Activated CD4-positive, alpha-beta T cell treated with anti-CD3 and anti-CD28 coated beads, Interleukin-2, amount 50 U/mL, for 4 hours (primary cell): ENCODE results near the gene ADAM23.

ENCODE experiments used
- DNase-seq, 2 experiments: peaks; one replicate each; pipeline ENCODE4 v3.0.0-alpha.2; 2020

The ADAM23 gene

DNA sequence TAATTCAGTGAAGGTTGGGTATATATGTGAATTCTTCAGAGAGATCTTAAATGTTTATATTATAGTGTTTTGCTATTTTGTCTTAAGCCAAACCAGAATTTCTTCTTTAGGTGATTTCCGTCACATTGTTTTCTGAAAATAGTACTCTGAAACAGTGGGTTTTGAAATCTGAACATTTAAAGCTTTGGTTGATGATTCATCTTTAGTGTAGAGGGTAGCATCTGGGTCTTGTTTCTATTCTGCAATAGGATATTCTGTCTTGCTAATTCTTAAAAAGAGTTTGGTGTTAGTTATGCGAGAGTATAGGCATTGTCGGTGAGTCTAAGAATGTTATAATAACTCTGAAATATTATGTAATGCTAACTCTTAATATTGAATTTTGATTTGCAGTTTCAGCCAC lies 129.4 kb downstream of the ADAM23 start:
- DNase-seq: no peak

- no peak for DNase-seq
These were observed 130.5 kb downstream of the ADAM23 start for GRCh38 chr2:206573793-206574192.

DNA sequence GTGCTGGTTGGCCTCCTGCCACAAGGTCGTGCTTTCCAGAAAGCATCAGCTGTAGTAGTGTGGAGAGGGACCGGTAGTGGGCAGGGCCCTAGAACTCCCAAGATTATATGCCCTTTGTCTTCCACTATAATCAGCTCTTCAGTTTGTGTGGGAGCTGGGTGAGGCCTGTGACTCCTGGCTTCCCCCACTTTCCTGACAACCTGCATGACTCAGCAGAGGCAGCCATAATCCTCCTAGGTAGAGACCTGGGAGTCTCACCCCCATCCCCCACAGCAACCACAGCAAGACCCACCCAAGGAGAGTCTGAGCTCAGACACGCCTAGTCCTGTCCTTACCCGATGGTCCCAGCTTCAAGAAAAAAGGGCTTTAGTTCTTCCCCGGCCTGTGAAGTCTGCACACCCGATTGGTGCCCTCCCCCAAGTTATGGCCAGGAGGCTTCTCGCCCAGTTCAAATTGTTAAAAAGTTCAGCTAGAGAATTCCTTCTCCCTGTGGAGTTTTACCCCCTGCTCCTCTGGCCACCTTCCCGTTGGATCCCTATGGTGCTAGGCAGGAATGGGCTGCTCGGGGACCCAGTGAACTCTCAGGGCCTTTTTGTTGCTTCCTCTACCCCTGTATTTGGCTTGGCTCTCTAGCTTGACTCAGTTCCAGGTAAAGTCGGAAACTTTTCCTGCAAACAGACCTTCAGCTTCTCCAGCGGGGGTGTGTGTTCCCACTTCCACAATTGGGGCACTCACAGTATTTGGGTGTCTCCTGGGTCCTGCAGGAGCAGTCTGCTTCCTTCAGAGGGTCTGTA lies 141.2 kb downstream of the ADAM23 start:
- no peak for DNase-seq

DNA sequence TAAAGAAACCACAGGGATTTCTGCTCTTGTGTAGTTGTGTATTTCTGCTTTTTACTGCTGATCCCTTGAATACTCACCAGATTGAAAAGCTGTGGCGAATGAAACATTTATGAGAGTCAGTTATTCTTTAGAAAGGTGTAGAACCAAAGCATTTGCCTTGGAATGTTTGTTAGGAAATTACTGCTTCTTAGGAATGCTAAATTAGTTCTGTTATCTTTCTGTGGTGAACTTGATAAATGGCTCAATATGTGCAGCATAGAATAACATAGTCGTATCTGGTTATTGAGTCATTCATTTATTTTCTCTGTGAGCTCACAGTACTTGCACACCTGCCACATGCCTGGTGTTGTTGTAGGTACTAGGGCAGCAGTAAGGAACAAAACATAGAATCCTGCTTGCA lies 142.0 kb downstream of the ADAM23 start:
- no peak for DNase-seq

DNA sequence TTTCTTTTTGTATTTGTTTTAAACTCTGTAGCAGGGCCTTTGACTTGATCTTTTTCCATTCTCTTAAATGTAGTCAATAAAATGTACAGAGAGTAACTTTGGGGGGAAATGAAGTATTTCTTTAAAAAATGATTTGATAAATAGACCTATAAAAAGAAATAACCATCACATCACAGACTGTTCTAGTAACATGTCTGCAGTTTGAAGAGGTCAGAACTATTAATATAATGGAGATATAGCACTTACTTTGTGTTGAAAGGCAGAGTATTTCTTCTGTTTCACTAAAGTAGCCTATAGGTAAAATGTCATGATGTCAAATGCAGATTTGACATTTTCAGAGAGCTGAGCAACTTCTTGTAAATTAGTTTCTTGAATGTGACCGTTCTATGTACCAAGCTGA lies 143.3 kb downstream of the ADAM23 start:
- no peak for DNase-seq

GRCh38 chr2:206597717-206598218 lies 154.4 kb downstream of the ADAM23 start:
- DNase-seq: no peak

- no peak for DNase-seq
These were observed 159.9 kb downstream of the ADAM23 start for GRCh38 chr2:206603243-206603642.

GRCh38 chr2:206610451-206610850 lies 167.1 kb downstream of the ADAM23 start:
- no peak for DNase-seq

- no peak for DNase-seq
These were observed 167.9 kb downstream of the ADAM23 start for GRCh38 chr2:206611191-206611590.

DNA sequence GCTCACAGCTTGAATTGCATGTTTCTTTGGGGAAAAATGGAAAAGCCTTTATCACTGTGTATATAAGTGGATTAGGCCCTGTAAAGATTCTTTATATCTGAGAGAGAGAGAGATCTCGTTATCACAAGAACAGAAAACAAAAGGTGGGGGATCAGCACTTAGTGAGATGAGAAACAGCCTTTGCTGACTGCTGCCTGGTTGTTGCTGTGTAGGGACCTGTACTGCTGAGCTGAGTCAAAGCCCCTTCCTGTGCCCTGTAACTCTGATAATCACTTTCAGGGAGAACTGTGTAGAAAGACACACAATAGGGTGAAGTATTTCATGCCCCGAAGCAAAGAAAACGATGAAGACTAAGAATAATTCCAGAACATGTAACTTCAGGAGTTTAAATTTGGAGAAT lies 168.4 kb downstream of the ADAM23 start:
- no peak for DNase-seq

DNA sequence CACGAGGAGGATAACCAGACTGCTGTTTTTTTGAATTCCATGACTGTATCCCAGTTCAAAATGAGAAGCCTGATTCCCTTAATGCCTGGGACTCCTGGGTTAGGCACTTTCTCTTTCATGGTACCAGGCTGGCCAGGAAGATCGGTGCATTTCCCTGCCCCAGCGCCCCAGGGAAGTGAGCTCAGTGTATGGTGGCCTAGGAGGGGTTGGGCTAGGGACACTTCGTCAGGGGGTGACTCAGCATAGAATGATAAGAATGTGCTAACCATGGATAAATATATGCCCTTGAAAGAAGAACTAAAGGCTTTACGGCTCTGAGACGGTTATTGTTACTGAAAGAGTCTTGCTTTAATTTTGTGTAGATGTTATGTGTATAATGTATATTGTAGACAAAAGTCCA lies 171.5 kb downstream of the ADAM23 start:
- no peak for DNase-seq

- DNase-seq: no peak
These were observed 172.2 kb downstream of the ADAM23 start for GRCh38 chr2:206615417-206616089.

- DNase-seq: no peak
These were observed 172.8 kb downstream of the ADAM23 start for GRCh38 chr2:206616151-206616550.

DNA sequence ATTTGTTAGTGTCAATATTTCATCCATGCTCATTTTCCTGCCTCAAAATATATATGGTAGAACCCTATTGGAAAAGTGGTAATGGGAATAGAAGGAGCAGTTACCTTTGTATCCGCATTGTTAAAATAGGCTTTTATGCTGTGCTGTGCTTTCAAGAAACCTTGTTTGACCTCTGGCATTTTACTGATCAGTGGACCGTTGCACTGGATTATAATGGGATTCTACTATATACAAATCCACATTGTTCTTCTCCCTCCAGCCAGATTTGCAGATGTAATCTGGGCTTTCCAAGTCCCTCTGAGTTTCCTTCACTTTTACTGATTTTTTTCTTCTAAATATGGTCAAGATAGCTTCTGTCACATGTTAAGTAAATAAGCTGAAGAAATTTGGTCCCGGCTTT lies 175.7 kb downstream of the ADAM23 start:
- DNase-seq: no peak

DNA sequence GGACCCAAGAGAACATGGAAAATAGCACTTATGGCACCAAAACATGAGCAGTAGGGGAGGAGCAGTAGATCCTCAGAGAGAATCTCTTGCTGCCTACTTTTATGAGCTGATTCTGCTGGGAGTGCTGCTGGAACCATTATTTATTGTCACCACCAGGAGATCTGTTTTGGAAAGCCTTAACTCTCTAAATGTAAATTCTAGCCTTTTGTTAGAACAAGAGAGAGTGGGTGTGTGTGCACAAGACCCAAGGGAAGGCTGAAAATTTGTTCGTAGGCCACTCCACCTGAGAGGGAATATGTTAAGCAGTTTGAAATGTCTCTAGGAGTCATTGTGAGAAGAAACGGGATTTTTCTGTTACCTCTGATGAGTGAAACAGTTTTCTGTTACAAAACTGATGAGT lies 182.8 kb downstream of the ADAM23 start:
- DNase-seq: no peak

DNA sequence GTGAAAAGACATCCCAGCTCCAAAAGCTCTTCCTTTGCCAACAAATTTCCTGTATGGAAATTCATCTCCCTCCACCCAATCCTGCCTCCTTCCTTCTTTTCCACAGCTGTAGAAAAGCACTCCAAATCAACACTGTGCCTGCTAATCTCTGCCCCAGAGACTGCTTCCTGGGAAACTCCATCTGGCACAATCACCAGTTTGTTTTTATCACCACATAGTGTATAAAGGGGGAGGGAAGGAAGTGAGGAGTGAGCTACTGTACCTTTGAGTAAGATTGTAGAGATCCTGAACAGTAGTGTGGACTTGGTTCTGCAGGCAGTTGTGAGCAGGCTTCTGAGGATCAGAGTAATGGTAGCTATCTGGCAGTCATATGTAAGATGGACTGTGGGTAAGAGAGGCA lies 184.3 kb downstream of the ADAM23 start:
- no peak for DNase-seq

GRCh38 chr2:206631340-206631739 lies 188.0 kb downstream of the ADAM23 start:
- DNase-seq: no peak

DNA sequence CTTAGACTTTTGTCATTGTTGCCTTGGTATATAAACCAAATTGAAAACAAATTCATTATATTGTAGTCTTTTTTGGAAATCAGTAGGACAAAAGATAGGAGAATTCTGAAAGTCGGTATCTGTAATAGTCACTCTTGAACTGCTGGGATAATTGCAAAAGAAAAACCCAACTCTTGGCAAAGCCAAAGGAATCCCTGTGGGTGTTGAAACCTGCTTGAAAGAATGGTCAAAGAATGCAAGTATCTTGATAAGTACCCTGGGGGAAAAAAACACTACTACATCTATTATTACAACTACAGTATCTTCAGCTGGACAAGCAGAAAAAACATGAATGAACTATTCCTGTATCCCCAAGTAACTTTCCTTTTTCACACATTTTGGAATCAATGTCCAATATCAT lies 191.7 kb downstream of the ADAM23 start:
- no peak for DNase-seq

GRCh38 chr2:206639636-206640035 lies 196.3 kb downstream of the ADAM23 start:
- no peak for DNase-seq

- DNase-seq: no peak
These were observed 197.9 kb downstream of the ADAM23 start for GRCh38 chr2:206641226-206641625.

DNA sequence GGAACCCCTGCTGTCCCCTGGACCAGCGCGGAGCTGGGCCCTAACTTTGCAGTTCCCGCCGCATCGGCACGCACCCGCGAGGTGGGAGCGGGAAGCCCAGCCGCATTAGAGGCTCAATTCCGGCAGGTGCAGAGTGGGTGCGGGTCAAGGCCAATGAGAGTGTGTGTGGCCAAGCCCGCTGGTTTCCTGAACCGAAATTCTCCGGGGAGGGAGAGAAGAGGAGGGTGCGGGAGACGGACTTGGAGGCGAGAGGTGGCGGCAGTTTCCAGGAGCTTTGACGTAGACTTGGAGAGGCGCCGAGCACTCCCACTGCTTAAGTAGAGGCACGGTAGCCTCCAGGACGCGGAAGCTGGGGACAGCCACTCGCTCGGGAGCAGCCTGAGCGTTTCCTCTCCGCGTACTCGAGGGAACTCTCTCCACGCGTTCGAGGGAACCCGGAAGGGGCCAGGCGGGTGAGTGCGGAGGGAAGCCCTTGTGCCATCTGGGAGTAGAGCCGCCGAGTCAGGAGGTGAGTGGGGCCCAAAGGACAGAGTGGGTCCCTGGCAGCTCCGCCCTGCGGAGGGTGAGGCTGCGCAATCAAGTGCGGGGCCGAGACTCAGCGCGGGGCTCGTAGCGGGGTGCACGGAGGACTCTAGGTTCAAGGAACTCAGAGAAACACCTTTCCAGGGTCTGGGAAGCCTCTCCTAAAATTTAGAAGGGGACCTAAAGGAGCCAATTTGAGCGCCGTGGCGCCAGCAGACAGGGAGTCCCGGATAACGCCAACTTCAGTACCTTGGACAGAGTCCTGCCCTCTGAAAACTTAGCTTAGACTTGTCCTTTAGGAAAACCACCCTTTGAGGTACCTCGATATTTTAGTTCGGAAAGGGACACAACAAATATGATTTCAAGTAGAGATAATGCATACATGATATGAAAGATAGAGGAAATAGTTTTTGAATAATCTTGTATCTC lies 199.0 kb downstream of the ADAM23 start, which contains the start of gene FAM237A:
TSS of gene FAM237A (plus strand) at position 413 of the 951 bp plus-strand sequence. CDS start 1,750 bp downstream, outside the sequence.
- no peak for DNase-seq

DNA sequence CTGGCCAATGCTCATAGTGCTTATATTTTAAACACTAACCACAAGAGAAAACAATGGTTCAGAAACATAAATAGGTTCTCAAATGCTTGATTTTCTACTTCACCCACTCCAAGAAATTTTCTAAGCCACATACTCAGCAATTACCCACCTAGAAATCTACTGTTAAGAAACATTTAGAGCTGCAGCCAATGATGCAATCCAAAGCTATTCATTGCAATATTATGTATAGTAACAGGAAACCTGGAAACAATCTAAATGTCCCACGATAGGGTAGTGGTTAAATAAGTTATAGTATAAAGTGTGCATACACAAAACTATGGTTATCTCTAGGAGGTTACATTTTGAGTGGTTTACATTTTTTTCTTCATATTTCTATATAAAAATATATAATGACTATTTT lies 204.7 kb downstream of the ADAM23 start:
- no peak for DNase-seq

DNA sequence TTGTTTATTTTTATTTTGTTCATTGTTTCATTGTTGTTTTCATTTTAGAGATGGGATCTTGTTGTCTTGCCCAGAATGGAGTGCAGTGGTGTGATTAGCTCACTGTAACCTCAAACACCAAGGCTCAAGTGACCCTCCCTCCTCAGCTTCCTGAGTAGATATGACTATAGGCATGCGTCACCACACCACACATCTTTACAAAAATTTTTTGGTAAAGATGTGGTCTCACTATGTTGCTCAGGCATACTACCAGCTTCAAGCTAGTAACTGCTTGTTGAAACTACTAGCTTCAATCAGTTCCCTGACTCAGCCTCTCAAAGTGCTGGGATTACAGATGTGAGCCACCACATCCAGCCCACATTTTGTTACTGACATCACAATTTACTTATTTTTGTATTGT lies 213.8 kb downstream of the ADAM23 start:
- DNase-seq: no peak
